ENCODE data around the gene AGAP1.
A peak's percentile ranks its signal among the peaks of the same experiment; 100 is the strongest.

The AGAP1 gene

DNA sequence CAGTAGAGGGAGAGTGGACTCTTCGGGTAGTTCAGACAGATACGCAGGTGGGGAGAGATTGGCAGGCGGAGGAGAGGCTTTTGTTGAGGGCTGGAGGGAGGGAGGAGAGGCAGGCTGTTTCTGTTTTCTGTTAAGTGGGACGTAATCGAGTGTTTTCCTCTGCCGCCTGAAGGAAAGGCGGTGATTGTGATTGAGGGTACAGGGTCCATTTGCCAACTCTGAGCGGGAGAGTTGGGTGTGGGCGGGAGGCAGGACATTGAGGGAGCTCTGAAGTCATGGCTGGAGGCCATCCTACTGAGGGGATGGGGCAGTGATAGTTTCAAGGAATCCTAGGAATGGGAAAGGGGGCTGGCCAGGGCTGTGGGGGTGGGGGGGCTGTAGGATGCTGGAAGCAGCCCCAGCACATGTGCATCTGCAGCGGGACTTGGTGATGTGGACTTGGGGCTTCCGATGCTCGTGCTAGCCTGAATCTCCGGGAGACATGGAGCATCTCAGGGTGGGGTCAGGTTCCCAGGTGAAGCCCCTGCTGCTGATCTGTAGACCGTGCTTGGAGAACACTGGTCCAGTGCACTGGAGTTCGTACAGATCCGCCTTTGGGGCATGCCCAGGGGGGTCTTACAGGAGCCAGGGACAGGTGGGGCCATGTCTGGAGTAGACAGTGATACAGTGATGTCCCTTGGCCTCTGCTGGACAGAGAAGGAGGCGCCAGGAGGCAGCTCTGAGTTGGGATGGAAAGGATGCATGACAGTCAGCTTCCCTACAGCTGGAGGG, 167.5 kb downstream of the AGAP1 start:
- no peak overlapping the region for H3K4me3 ChIP-seq (ENCODE audit: low read depth, low read length)
- DNase-seq (ENCODE audit: low read depth), result no peak
- TF ChIP-seq, protein P1, sequence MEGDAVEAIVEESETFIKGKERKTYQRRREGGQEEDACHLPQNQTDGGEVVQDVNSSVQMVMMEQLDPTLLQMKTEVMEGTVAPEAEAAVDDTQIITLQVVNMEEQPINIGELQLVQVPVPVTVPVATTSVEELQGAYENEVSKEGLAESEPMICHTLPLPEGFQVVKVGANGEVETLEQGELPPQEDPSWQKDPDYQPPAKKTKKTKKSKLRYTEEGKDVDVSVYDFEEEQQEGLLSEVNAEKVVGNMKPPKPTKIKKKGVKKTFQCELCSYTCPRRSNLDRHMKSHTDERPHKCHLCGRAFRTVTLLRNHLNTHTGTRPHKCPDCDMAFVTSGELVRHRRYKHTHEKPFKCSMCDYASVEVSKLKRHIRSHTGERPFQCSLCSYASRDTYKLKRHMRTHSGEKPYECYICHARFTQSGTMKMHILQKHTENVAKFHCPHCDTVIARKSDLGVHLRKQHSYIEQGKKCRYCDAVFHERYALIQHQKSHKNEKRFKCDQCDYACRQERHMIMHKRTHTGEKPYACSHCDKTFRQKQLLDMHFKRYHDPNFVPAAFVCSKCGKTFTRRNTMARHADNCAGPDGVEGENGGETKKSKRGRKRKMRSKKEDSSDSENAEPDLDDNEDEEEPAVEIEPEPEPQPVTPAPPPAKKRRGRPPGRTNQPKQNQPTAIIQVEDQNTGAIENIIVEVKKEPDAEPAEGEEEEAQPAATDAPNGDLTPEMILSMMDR (IDR thresholded peaks at IDR 0.05; ENCODE audit: insufficient read depth, low read depth, low read length, missing control alignments), result no peak

DNA sequence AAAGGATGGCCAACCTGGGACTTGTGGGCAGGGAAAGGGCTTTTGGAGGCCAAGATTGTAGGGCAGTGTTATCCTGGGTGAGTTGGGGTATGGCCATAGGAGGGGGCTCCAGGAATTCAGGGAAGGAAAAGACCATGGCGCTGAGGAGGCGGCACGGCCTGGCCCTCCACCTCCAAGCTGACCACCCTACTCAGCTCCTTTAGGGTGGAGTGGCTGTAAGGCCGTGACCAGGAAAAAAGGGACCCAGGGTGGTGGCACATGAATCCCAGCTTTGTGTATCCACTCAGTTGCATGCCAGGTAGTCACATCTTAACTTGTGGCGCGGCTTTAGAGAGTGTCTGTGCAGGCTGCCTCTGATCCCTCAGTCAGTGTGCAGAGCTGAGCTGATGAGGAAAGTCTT, 168.1 kb downstream of the AGAP1 start:
- H3K4me3 ChIP-seq (ENCODE audit: low read depth, low read length), result no peak overlapping the region
- TF ChIP-seq, protein P1 (IDR thresholded peaks at IDR 0.05; ENCODE audit: insufficient read depth, low read depth, low read length, missing control alignments), result no peak
- DNase-seq (ENCODE audit: low read depth), result no peak

GRCh38 chr2:235663875-235664274, 170.0 kb downstream of the AGAP1 start:
- TF ChIP-seq, protein P1 (IDR thresholded peaks at IDR 0.05; ENCODE audit: insufficient read depth, low read depth, low read length, missing control alignments), result no peak
- H3K4me3 ChIP-seq (ENCODE audit: low read depth, low read length), result no peak overlapping the region
- DNase-seq (ENCODE audit: low read depth), result no peak

GRCh38 chr2:235665661-235666212, 171.9 kb downstream of the AGAP1 start:
- H3K4me3 ChIP-seq (ENCODE audit: low read depth, low read length), result no peak overlapping the region
- DNase-seq (ENCODE audit: low read depth), result no peak
- TF ChIP-seq, protein P1 (IDR thresholded peaks at IDR 0.05; ENCODE audit: insufficient read depth, low read depth, low read length, missing control alignments), result no peak

GRCh38 chr2:235666213-235666781, 172.5 kb downstream of the AGAP1 start:
- DNase-seq (ENCODE audit: low read depth), result peak; percentile 10
- no peak overlapping the region for H3K4me3 ChIP-seq (ENCODE audit: low read depth, low read length)
- TF ChIP-seq, protein P1 (IDR thresholded peaks at IDR 0.05; ENCODE audit: insufficient read depth, low read depth, low read length, missing control alignments), result no peak

DNA sequence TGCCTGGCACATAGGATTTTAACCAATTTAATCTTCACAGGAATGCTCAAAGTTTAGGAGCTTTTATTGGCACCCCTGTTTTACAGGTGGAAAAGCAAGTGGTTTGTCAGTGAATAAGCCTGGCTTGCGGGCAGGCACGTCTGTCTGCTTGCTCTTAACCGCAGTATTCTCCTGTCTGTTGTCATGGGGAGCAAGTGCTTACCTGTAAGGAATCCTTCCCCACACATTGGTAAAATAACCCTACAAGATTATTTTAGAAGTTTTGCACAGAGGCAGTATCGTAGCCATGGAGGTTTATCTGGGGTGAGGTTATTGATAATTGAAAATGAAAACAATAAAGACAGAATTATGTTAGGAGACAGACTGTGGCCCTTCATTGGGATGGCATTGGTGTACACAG, 174.9 kb downstream of the AGAP1 start:
- no peak overlapping the region for H3K4me3 ChIP-seq (ENCODE audit: low read depth, low read length)
- DNase-seq (ENCODE audit: low read depth), result no peak
- TF ChIP-seq, protein P1 (IDR thresholded peaks at IDR 0.05; ENCODE audit: insufficient read depth, low read depth, low read length, missing control alignments), result no peak

Measured in GM12865 (cell line).